HFF-Myc (cell line): ENCODE data around the gene RYR3.

Source experiments
- DNase-seq: peaks from one replicate; pipeline ENCODE4 v3.0.0-alpha.2; 2011; ENCODE audit warnings: low read depth; ENCODE audit errors: extremely low read depth
- H3K4me3 ChIP-seq: replicated peaks from 2 replicates; pipeline ENCODE4 v1.5.1; 2011; ENCODE audit warnings: low read depth, mild to moderate bottlenecking, control low read depth, low read length
- TF ChIP-seq, protein P1 (sequence below): IDR thresholded peaks from 2 replicates; pipeline ENCODE4 v1.5.1; 2012; ENCODE audit warnings: mild to moderate bottlenecking, low read depth, low read length, control low read depth; ENCODE audit errors: missing control alignments

RYR3 gene

DNA sequence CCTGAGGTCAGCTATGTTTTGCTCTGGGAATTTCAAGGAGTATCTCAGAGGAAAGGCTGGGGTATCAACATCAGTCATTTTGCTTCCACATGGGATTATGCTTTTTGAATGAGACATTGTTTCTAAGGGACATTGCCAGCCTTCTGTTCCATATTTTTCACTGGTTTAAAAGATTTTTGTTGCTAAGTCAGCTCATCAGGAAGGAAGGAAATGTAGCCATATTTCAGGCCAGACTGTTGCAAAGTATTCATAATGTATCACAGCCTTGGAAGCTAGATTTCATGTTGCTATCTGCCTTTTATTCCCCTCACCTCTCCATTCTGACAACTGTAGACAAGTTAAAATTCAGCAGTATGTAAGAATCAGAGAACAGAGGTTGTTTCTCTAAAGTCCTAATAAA, 596.6 kb downstream of the RYR3 start:
- DNase-seq: no peak
- H3K4me3 ChIP-seq: no peak overlapping the region
- TF ChIP-seq, protein P1, sequence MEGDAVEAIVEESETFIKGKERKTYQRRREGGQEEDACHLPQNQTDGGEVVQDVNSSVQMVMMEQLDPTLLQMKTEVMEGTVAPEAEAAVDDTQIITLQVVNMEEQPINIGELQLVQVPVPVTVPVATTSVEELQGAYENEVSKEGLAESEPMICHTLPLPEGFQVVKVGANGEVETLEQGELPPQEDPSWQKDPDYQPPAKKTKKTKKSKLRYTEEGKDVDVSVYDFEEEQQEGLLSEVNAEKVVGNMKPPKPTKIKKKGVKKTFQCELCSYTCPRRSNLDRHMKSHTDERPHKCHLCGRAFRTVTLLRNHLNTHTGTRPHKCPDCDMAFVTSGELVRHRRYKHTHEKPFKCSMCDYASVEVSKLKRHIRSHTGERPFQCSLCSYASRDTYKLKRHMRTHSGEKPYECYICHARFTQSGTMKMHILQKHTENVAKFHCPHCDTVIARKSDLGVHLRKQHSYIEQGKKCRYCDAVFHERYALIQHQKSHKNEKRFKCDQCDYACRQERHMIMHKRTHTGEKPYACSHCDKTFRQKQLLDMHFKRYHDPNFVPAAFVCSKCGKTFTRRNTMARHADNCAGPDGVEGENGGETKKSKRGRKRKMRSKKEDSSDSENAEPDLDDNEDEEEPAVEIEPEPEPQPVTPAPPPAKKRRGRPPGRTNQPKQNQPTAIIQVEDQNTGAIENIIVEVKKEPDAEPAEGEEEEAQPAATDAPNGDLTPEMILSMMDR: no peak

DNA sequence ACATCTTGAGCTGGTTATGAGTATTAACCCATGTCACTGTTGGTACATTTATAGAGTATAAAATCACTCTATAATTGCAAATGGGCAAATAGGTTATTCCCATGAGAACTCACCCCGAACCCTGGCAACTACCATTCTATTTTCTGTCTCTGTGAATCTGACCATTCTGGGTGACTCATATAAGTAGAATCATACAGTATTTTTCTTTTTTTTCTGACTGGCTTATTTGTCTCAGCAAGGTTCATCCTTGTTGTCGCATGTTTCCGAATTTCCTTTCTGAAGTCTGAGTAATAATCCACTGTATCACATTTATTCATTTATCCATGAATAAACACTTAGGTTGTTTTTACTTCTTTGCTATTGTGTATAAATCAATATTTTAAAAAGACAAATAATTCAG, 597.6 kb downstream of the RYR3 start:
- H3K4me3 ChIP-seq: no peak overlapping the region
- TF ChIP-seq, protein P1: no peak
- no peak for DNase-seq

DNA sequence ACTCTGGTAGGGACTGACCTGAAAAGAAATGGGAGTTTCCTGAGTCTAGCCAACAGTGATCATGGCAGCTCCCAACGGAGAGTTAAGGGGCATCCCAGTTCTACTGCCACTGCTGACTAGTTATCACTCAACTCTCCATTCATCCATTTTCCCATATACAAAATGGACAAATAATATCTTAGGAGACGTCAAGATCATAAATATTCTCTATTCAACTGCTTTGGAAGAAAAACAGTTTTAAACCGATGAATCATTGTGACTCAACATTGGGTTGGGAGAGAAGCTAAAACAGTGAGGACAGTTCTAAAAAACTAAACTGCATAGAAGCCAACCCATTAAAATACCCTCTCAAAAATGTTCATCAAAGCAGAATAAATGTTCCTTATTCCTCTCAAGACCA, 600.0 kb downstream of the RYR3 start:
- DNase-seq: no peak
- TF ChIP-seq, protein P1: no peak
- no peak overlapping the region for H3K4me3 ChIP-seq

DNA sequence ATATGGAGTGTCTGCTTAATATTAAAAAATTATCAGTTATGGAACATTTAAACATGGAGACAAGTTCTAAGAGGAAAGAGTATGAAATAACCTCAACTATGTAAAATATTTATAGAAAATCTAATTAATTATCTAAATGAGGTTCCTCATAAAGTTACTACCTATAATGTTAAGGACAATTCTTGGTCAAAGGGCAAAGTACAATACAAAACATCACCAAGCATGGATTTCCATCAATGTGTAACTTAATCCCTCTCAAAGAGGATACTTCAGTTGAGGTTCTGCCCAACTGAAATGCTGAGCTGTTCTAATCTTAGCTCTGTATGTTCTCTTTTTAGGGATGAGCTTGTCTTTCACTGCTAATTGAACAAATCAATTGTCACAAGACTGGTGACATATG, 601.6 kb downstream of the RYR3 start:
- TF ChIP-seq, protein P1: no peak
- DNase-seq: no peak
- H3K4me3 ChIP-seq: no peak overlapping the region

DNA sequence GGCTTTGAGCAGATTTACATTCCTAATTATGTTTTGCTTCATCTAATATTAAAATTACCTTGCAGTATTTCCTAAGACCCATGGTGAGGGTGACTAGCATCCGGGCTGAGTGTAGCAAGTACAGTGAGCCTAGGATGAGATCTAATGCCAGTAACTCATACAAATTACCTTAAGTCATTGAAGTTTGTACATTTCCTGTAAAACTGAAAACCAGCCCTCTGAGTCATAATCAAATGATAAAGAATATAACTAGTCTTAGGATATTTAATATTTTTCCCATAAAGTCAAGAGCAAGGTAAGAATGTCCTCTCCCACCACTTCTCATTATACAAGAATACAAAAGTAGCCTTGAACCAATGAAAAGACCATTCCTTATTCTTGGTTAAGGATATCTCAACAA, 602.7 kb downstream of the RYR3 start:
- TF ChIP-seq, protein P1: no peak
- DNase-seq: no peak
- H3K4me3 ChIP-seq: no peak overlapping the region
